Suprapubic skin (tissue), 4 donors: ENCODE measurements around the gene INPP4B. TPM values are rescaled to one million over a fixed set of nuclear protein-coding genes. Genes with fewer than 3 reads are reported as not detected.

ENCODE experiments used
- DNase-seq, 2 donors: peaks; one replicate each; pipeline ENCODE4 v3.0.0-alpha.2; 2019; ENCODE audit warnings: low spot score in 2 of 2
- H3K27ac ChIP-seq: fragments of 200-600 bp; sonication (generic); one replicate; pipeline ENCODE4 v1.5.1; 2019
- H3K27me3 ChIP-seq: fragments of 200-600 bp; sonication (generic); one replicate; pipeline ENCODE4 v1.5.1; 2019
- H3K36me3 ChIP-seq: fragments of 200-600 bp; sonication (generic); one replicate; pipeline ENCODE4 v1.5.1; 2019
- H3K4me1 ChIP-seq: fragments of 200-600 bp; sonication (generic); one replicate; pipeline ENCODE4 v1.5.1; 2019
- H3K4me3 ChIP-seq: fragments of 200-600 bp; sonication (generic); one replicate; pipeline ENCODE4 v1.5.1; 2019; ENCODE audit warnings: mild to moderate bottlenecking
- H3K9me3 ChIP-seq: fragments of 200-600 bp; sonication (generic); one replicate; pipeline ENCODE4 v1.5.1; 2019
- CTCF ChIP-seq, 2 donors: fragments of 200-600 bp in 1 of 2; fragments of 450-650 bp in 1 of 2; sonication (generic) in 1 of 2; IDR thresholded peaks; one replicate each; pipeline ENCODE4 v1.5.1; 2016 to 2019; ENCODE audit warnings: antibody characterized with exemption in 2 of 2, mild to moderate bottlenecking in 1 of 2, moderate library complexity in 1 of 2
- EP300 ChIP-seq: sonication (generic); formaldehyde crosslinking; IDR thresholded peaks from one replicate; pipeline ENCODE4 v1.6.1; 2017; ENCODE audit warnings: antibody characterized with exemption
- POLR2A ChIP-seq, 2 donors: fragments of 450-650 bp; IDR thresholded peaks; one replicate each; pipeline ENCODE4 v1.6.1; 2017; ENCODE audit warnings: antibody characterized with exemption in 2 of 2, mild to moderate bottlenecking in 2 of 2, moderate library complexity in 2 of 2
- POLR2AphosphoS5 ChIP-seq, 3 donors: sonication (generic); formaldehyde crosslinking; IDR thresholded peaks; one replicate each; pipeline ENCODE4 v1.6.1; 2017; ENCODE audit warnings: antibody characterized with exemption in 3 of 3
- WGBS: methylation state at CpG from one replicate; pipeline ENCODE4 v1.1.5; 2018; 5-methylcytosine and 5-hydroxymethylcytosine counted together
- total RNA-seq, 4 donors: library from RNA; depleted of rRNA; stranded (reverse); fragments of >200 nt; gene quantifications; one replicate each; pipeline ENCODE4 v1.1.0, GENCODE V29; 2016

The INPP4B gene
- total RNA-seq, 4 donors from 2014 or later: 12.4 to 27.4 (median 17.4) TPM

GRCh38 chr4:142473960-142474338, 372.2 kb downstream of the INPP4B start:
- DNase-seq: no peak
- H3K9me3 ChIP-seq: no peaks in the 10 kb centered on the region

GRCh38 chr4:142473218-142473959, 372.7 kb downstream of the INPP4B start:
- Histone ChIP-seq H3K4me3 (no peak overlapping the region), H3K27ac (no peak overlapping the region), H3K9me3 (no peaks in the 10 kb centered on the region), H3K27me3 (no peaks in the 10 kb centered on the region), H3K36me3 (no peaks in the 10 kb centered on the region), H3K4me1 (no peaks in the 10 kb centered on the region)
- 79% methylated on average over 5 of the region's 5 CpGs for WGBS
- peak in 1 of 2 donors; percentile 72 for DNase-seq
- TF ChIP-seq POLR2A (IDR thresholded peaks at IDR 0.05) (no peak), EP300 (no peak), POLR2AphosphoS5 (IDR thresholded peaks at IDR 0.05) (no peak), CTCF (IDR thresholded peaks at IDR 0.05) (no peak)

More at GRCh38 chr4:142473960-142474338, 372.2 kb downstream of the INPP4B start:
- WGBS: 87% methylated on average over 3 of the region's 4 CpGs
- H3K36me3 ChIP-seq: no peaks in the 10 kb centered on the region
- no peak overlapping the region for H3K27ac ChIP-seq
- H3K4me1 ChIP-seq: no peaks in the 10 kb centered on the region
- TF ChIP-seq EP300 (no peak), POLR2A (IDR thresholded peaks at IDR 0.05) (no peak), CTCF (IDR thresholded peaks at IDR 0.05) (no peak), POLR2AphosphoS5 (IDR thresholded peaks at IDR 0.05) (no peak)
- no peak overlapping the region for H3K4me3 ChIP-seq
- no peaks in the 10 kb centered on the region for H3K27me3 ChIP-seq

- Histone ChIP-seq H3K4me3 (no peak overlapping the region), H3K27me3 (no peaks in the 10 kb centered on the region), H3K4me1 (no peaks in the 10 kb centered on the region), H3K36me3 (no peaks in the 10 kb centered on the region), H3K9me3 (no peaks in the 10 kb centered on the region), H3K27ac (no peak overlapping the region)
- TF ChIP-seq EP300 (no peak), POLR2A (IDR thresholded peaks at IDR 0.05) (no peak), POLR2AphosphoS5 (IDR thresholded peaks at IDR 0.05) (no peak), CTCF (IDR thresholded peaks at IDR 0.05) (no peak)
- DNase-seq: no peak
- 96% methylated on average over 4 of the region's 4 CpGs for WGBS
Measured at GRCh38 chr4:142467088-142467487, 379.0 kb downstream of the INPP4B start.

GRCh38 chr4:142465526-142465925, 380.6 kb downstream of the INPP4B start:
- no peaks in the 10 kb centered on the region for H3K36me3 ChIP-seq
- H3K27ac ChIP-seq: no peak overlapping the region
- no peaks in the 10 kb centered on the region for H3K27me3 ChIP-seq
- no peak for TF ChIP-seq EP300
- TF ChIP-seq POLR2AphosphoS5 (IDR thresholded peaks at IDR 0.05): no peak
- TF ChIP-seq POLR2A (IDR thresholded peaks at IDR 0.05): no peak
- no peak for TF ChIP-seq CTCF (IDR thresholded peaks at IDR 0.05)
- no peaks in the 10 kb centered on the region for H3K9me3 ChIP-seq
- H3K4me1 ChIP-seq: no peaks in the 10 kb centered on the region
- no peak overlapping the region for H3K4me3 ChIP-seq
- WGBS: 97% methylated on average over 1 of the region's 1 CpG
- no peak for DNase-seq

- Histone ChIP-seq H3K4me3 (no peak overlapping the region), H3K4me1 (no peaks in the 10 kb centered on the region), H3K27ac (no peak overlapping the region), H3K9me3 (no peaks in the 10 kb centered on the region), H3K36me3 (no peaks in the 10 kb centered on the region), H3K27me3 (no peaks in the 10 kb centered on the region)
- TF ChIP-seq POLR2AphosphoS5 (IDR thresholded peaks at IDR 0.05): no peak
- no peak for TF ChIP-seq CTCF (IDR thresholded peaks at IDR 0.05)
- TF ChIP-seq EP300: no peak
- no peak for TF ChIP-seq POLR2A (IDR thresholded peaks at IDR 0.05)
- WGBS: 57% methylated on average over 2 of the region's 2 CpGs
- no peak for DNase-seq
Measured at GRCh38 chr4:142463206-142463605, 382.9 kb downstream of the INPP4B start.
